Prostate gland (tissue), 2 donors: ENCODE measurements around the gene USP13.

Source experiments
- POLR2A ChIP-seq: fragments of 450-650 bp; IDR thresholded peaks from one replicate; pipeline ENCODE4 v1.6.1; 2016; ENCODE audit warnings: antibody characterized with exemption, mild to moderate bottlenecking
- TF ChIP-seq, protein P1 (sequence below), 4 experiments: fragments of 200-600 bp in 2 of 4; fragments of 450-650 bp in 2 of 4; sonication (generic) in 2 of 4; IDR thresholded peaks; 1 replicate in 3 of 4; 2 replicates in 1 of 4; pipeline ENCODE4 v1.5.1; 2016 to 2019; ENCODE audit warnings: antibody characterized with exemption in 4 of 4, mild to moderate bottlenecking in 2 of 4, moderate library complexity in 2 of 4

DNA sequence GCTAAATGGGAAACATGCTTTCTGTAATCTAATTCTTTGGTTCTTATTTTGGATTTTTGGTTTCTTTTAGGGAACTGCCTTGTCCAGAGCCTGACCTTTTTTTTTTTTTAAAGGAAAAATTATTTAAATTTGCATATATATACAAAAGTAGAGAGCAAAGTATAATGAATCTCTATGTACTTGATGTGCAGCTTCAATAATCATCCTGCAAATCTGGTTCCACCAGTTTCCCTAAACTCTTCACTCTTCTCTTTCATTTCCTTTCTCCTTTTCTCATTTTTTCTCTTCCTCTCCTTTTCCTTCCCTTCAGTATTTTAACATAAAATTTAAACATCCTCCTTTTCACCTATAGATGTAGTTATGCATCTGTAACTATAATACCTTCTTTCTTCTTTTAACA, 82.5 kb downstream of the USP13 start:
- TF ChIP-seq, protein P1, sequence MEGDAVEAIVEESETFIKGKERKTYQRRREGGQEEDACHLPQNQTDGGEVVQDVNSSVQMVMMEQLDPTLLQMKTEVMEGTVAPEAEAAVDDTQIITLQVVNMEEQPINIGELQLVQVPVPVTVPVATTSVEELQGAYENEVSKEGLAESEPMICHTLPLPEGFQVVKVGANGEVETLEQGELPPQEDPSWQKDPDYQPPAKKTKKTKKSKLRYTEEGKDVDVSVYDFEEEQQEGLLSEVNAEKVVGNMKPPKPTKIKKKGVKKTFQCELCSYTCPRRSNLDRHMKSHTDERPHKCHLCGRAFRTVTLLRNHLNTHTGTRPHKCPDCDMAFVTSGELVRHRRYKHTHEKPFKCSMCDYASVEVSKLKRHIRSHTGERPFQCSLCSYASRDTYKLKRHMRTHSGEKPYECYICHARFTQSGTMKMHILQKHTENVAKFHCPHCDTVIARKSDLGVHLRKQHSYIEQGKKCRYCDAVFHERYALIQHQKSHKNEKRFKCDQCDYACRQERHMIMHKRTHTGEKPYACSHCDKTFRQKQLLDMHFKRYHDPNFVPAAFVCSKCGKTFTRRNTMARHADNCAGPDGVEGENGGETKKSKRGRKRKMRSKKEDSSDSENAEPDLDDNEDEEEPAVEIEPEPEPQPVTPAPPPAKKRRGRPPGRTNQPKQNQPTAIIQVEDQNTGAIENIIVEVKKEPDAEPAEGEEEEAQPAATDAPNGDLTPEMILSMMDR (IDR thresholded peaks at IDR 0.05) = no peak
- no peak for TF ChIP-seq POLR2A
